OCI-LY1 (cell line): ENCODE data around the gene TAC3.

ENCODE experiments used
- H2AFZ ChIP-seq: fragments of 200-600 bp; sonication (generic), shearing (Covaris generic); 2 replicates; pipeline ENCODE4 v1.6.0; 2014; ENCODE audit warnings: antibody characterized with exemption, mild to moderate bottlenecking, low read length
- H3F3A ChIP-seq: fragments of 200-600 bp; sonication (generic), shearing (Covaris generic); 2 replicates; pipeline ENCODE4 v1.6.0; 2014; ENCODE audit warnings: mild to moderate bottlenecking, antibody characterized with exemption, low read length, moderate library complexity; ENCODE audit not compliant: insufficient read depth
- H3K27ac ChIP-seq: fragments of 200-600 bp; sonication (generic); 2 replicates; pipeline ENCODE4 v1.5.1; 2014; ENCODE audit warnings: low read length, mixed run types, mild to moderate bottlenecking, low read depth; ENCODE audit not compliant: poor library complexity, severe bottlenecking
- H3K27me3 ChIP-seq: fragments of 200-600 bp; sonication (generic); 2 replicates; pipeline ENCODE4 v1.6.0; 2014; ENCODE audit warnings: antibody characterized with exemption, mild to moderate bottlenecking, low read length, moderate library complexity; ENCODE audit not compliant: insufficient read depth
- H3K36me3 ChIP-seq: fragments of 200-600 bp; sonication (generic); 2 replicates; pipeline ENCODE4 v1.6.1; 2014; ENCODE audit warnings: mild to moderate bottlenecking, antibody characterized with exemption, low read length, moderate library complexity, mixed read lengths; ENCODE audit not compliant: insufficient read depth
- H3K4me1 ChIP-seq: fragments of 200-600 bp; sonication (generic); 2 replicates; pipeline ENCODE4 v1.5.1; 2014; ENCODE audit warnings: mild to moderate bottlenecking, low read length, moderate library complexity; ENCODE audit not compliant: insufficient read depth, severe bottlenecking
- H3K4me2 ChIP-seq: fragments of 200-600 bp; sonication (generic), shearing (Covaris generic); 2 replicates; pipeline ENCODE4 v1.6.1; 2014; ENCODE audit warnings: low read length
- H3K4me3 ChIP-seq: fragments of 200-600 bp; sonication (generic); 2 replicates; pipeline ENCODE4 v1.5.1; 2014; ENCODE audit warnings: low read length, low read depth, mild to moderate bottlenecking, mixed read lengths; ENCODE audit not compliant: poor library complexity, severe bottlenecking
- H3K79me2 ChIP-seq: fragments of 200-600 bp; shearing (Covaris generic); 2 replicates; pipeline ENCODE4 v1.6.1; 2016; ENCODE audit warnings: mixed run types, low read length, mixed read lengths; ENCODE audit not compliant: insufficient read depth
- H3K9ac ChIP-seq: fragments of 200-600 bp; sonication (generic), shearing (Covaris generic); 2 replicates; pipeline ENCODE4 v1.6.1; 2014; ENCODE audit warnings: mild to moderate bottlenecking, low read length, mixed read lengths
- H3K9me2 ChIP-seq: fragments of 200-600 bp; sonication (generic), shearing (Covaris generic); 2 replicates; pipeline ENCODE4 v1.6.1; 2014; ENCODE audit warnings: low read depth, mild to moderate bottlenecking, low read length, mixed read lengths
- H3K9me3 ChIP-seq: fragments of 200-600 bp; shearing (Covaris generic); 2 replicates; pipeline ENCODE4 v1.6.1; 2014; ENCODE audit warnings: low read length, mixed read lengths
- H4K20me1 ChIP-seq: fragments of 200-600 bp; sonication (generic), shearing (Covaris generic); 2 replicates; pipeline ENCODE4 v1.6.0; 2016; ENCODE audit warnings: mild to moderate bottlenecking, low read length; ENCODE audit not compliant: insufficient read depth
- EZH2 ChIP-seq: fragments of 200-600 bp; sonication (generic), shearing (Covaris generic); IDR thresholded peaks from 2 replicates; pipeline ENCODE4 v1.8.0; 2017; ENCODE audit warnings: borderline replicate concordance, mixed run types, mild to moderate bottlenecking, antibody characterized with exemption, low read length, moderate library complexity, mixed read lengths
- TF ChIP-seq, protein P1 (sequence below): fragments of 200-600 bp; sonication (generic), shearing (Covaris generic); IDR thresholded peaks from 2 replicates; pipeline ENCODE4 v1.5.1; 2017; ENCODE audit warnings: mild to moderate bottlenecking, antibody characterized with exemption, low read length, moderate library complexity, mixed read lengths

Gene TAC3

DNA sequence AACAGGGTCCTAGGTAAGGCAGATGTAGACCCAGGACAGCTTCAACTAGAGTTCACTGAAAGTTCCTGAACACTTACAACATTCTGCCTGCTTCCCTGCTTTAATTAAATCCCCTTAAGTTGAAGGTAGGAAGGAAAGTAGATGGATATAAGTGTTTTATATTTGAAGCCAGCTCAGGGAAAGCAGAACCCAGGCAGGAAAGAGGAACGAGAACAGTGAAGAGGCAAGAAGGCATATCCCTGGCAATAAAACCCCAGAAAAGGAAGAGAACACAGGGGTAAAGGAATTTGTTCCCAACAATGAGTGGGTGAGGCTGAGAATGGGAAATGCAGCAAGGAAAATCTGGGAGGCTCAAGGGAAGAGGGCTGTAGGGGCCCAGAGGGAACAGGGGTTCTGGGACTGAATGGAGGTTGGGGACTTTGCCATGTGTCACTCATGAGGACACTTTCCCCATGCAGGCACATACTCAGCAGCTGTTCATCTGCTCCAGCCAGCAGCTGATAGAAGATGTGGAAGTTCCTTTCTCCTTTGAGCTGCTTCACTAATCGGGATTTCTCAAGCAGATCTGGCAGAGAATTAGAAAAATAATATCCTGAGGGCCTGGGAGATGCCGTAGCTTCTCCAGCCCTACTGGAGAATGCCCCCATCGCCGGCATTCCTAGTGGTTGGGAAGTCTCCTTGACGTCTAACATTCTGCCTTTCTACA lies 29.9 kb upstream of the TAC3 start:
- Histone ChIP-seq H3K27ac (no peak overlapping the region), H3K4me3 (no peak overlapping the region), H3K4me2 (no peak overlapping the region), H3K36me3 (no peaks in the 10 kb centered on the region), H3K79me2 (no peaks in the 10 kb centered on the region), H3K9ac (no peak overlapping the region), H3K4me1 (no peaks in the 10 kb centered on the region), H3F3A (no peaks in the 10 kb centered on the region), H2AFZ (no peak overlapping the region), H4K20me1 (no peaks in the 10 kb centered on the region), H3K9me2 (no peaks in the 10 kb centered on the region), H3K27me3 (no peaks in the 10 kb centered on the region), H3K9me3 (no peaks in the 10 kb centered on the region)
- TF ChIP-seq, protein P1, sequence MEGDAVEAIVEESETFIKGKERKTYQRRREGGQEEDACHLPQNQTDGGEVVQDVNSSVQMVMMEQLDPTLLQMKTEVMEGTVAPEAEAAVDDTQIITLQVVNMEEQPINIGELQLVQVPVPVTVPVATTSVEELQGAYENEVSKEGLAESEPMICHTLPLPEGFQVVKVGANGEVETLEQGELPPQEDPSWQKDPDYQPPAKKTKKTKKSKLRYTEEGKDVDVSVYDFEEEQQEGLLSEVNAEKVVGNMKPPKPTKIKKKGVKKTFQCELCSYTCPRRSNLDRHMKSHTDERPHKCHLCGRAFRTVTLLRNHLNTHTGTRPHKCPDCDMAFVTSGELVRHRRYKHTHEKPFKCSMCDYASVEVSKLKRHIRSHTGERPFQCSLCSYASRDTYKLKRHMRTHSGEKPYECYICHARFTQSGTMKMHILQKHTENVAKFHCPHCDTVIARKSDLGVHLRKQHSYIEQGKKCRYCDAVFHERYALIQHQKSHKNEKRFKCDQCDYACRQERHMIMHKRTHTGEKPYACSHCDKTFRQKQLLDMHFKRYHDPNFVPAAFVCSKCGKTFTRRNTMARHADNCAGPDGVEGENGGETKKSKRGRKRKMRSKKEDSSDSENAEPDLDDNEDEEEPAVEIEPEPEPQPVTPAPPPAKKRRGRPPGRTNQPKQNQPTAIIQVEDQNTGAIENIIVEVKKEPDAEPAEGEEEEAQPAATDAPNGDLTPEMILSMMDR: no peak
- TF ChIP-seq EZH2: no peak

DNA sequence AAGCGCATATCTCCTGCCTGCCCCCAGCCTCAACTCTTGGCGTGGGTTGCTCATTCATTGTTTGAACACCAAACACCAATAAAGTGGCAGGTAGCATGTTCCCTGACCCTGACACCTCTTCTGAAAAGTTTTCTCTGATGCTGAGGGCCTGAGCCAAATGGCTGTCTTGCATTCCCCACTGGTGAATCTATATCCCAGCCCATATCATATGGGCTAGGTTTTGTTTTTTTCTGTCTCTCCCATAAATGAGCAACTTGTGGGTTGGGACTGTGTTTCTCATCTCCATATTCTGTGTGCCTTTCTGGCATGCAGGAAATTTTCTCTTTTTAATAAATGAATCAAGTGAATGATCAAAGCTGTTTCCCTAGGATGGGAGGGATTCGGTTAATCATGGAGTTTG lies 28.6 kb upstream of the TAC3 start:
- H3K9me3 ChIP-seq: no peaks in the 10 kb centered on the region
- no peak overlapping the region for H3K4me3 ChIP-seq
- no peak for TF ChIP-seq EZH2
- TF ChIP-seq, protein P1: no peak
- H3F3A ChIP-seq: no peaks in the 10 kb centered on the region
- no peaks in the 10 kb centered on the region for H3K79me2 ChIP-seq
- H3K9me2 ChIP-seq: no peaks in the 10 kb centered on the region
- no peaks in the 10 kb centered on the region for H3K4me1 ChIP-seq
- H3K4me2 ChIP-seq: no peak overlapping the region
- no peaks in the 10 kb centered on the region for H3K36me3 ChIP-seq
- no peaks in the 10 kb centered on the region for H4K20me1 ChIP-seq
- H2AFZ ChIP-seq: no peak overlapping the region
- no peak overlapping the region for H3K27ac ChIP-seq
- H3K27me3 ChIP-seq: no peaks in the 10 kb centered on the region
- H3K9ac ChIP-seq: no peak overlapping the region

DNA sequence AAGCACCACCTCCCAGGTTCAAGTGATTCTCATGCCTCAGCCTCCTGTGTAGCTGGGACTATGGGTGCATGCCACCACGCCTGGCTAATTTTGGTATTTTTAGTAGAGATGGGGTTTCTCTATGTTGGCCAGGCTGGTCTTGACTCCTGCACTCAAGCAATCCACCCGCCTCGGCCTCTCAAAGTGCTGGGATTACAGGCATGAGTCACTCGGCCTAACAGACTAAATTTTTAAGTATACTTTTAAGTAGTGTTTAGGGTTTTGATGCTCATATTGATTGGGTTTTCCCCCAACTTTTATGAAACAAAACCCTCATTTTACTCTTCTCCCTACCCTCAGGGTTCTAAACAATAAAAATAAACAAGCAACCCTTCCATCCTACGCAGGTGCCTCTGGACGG lies 28.1 kb upstream of the TAC3 start:
- no peaks in the 10 kb centered on the region for H3K79me2 ChIP-seq
- H3K4me3 ChIP-seq: no peak overlapping the region
- H3K27ac ChIP-seq: no peak overlapping the region
- H3K9ac ChIP-seq: no peak overlapping the region
- H3F3A ChIP-seq: no peaks in the 10 kb centered on the region
- TF ChIP-seq, protein P1: no peak
- TF ChIP-seq EZH2: no peak
- H3K27me3 ChIP-seq: no peaks in the 10 kb centered on the region
- H3K4me2 ChIP-seq: no peak overlapping the region
- H3K9me2 ChIP-seq: no peaks in the 10 kb centered on the region
- H3K9me3 ChIP-seq: no peaks in the 10 kb centered on the region
- H3K36me3 ChIP-seq: no peaks in the 10 kb centered on the region
- H4K20me1 ChIP-seq: no peaks in the 10 kb centered on the region
- H2AFZ ChIP-seq: no peak overlapping the region
- H3K4me1 ChIP-seq: no peaks in the 10 kb centered on the region
